T-helper 17 cell (primary cell): ENCODE data around the gene DNPH1. TPM values are rescaled to one million over a fixed set of nuclear protein-coding genes. Genes with fewer than 3 reads are reported as not detected.

Source experiments
- ATAC-seq: fragments of 150-1000 bp; cut with Tn5 transposase; 2 replicates; pipeline ENCODE4 v1.10.0; 2021; ENCODE audit warnings: mild to moderate bottlenecking, moderate library complexity
- DNase-seq, 3 donors: peaks; one replicate each; pipeline versions ENCODE4 v3.0.0 to v3.0.0-alpha.2; 2020 to 2021
- H3K9me3 ChIP-seq: one replicate; pipeline ENCODE4 v1.7.0; 2013; ENCODE audit warnings: low read length, mild to moderate bottlenecking; ENCODE audit not compliant: control insufficient read depth, poor library complexity, severe bottlenecking
- H3K27ac Mint-ChIP-seq: one replicate; pipeline ENCODE4 v1.8.0; 2022; ENCODE audit warnings: mild to moderate bottlenecking, moderate library complexity, mixed read lengths
- H3K27me3 Mint-ChIP-seq: one replicate; pipeline ENCODE4 v1.8.0; 2022; ENCODE audit warnings: mixed read lengths
- H3K36me3 Mint-ChIP-seq: one replicate; pipeline ENCODE4 v1.8.0; 2022; ENCODE audit warnings: low read depth, mixed read lengths
- H3K4me1 Mint-ChIP-seq: one replicate; pipeline ENCODE4 v1.8.0; 2022; ENCODE audit warnings: mild to moderate bottlenecking, mixed read lengths
- H3K4me3 Mint-ChIP-seq: one replicate; pipeline ENCODE4 v1.8.0; 2022; ENCODE audit warnings: mild to moderate bottlenecking, moderate library complexity, mixed read lengths
- total RNA-seq, 4 donors: library from RNA in 2 of 4; stranded (reverse) in 2 of 4; gene quantifications; one replicate each; pipeline ENCODE4 v1.2.3 and lab custom pipeline; 2022 to 2026

DNPH1 gene
- total RNA-seq, 2 donors from 2014 or later: 32.3 to 35.0 TPM

- DNase-seq (no peak), ATAC-seq (peak; percentile 24)
- peaks cover 22% of the 10 kb centered on the region for H3K4me1 Mint-ChIP-seq
- peak overlapping the region; percentile 89 for H3K4me3 Mint-ChIP-seq
- H3K9me3 ChIP-seq: no peaks in the 10 kb centered on the region
- peaks cover 8% of the 10 kb centered on the region for H3K27me3 Mint-ChIP-seq
- peak overlapping the region; percentile 94 for H3K27ac Mint-ChIP-seq
- peaks cover 2% of the 10 kb centered on the region for H3K36me3 Mint-ChIP-seq
Observed at GRCh38 chr6:43246301-43247113, 17.2 kb upstream of the DNPH1 start.

- ATAC-seq (no peak), DNase-seq (no peak)
- Mint-ChIP-seq H3K4me3 (no peak overlapping the region), H3K27ac (no peak overlapping the region), H3K4me1 (peaks cover 16% of the 10 kb centered on the region), H3K27me3 (peaks cover 14% of the 10 kb centered on the region), H3K36me3 (peaks cover 2% of the 10 kb centered on the region)
- H3K9me3 ChIP-seq: no peaks in the 10 kb centered on the region
Observed at GRCh38 chr6:43243664-43244321, 14.5 kb upstream of the DNPH1 start.

DNA sequence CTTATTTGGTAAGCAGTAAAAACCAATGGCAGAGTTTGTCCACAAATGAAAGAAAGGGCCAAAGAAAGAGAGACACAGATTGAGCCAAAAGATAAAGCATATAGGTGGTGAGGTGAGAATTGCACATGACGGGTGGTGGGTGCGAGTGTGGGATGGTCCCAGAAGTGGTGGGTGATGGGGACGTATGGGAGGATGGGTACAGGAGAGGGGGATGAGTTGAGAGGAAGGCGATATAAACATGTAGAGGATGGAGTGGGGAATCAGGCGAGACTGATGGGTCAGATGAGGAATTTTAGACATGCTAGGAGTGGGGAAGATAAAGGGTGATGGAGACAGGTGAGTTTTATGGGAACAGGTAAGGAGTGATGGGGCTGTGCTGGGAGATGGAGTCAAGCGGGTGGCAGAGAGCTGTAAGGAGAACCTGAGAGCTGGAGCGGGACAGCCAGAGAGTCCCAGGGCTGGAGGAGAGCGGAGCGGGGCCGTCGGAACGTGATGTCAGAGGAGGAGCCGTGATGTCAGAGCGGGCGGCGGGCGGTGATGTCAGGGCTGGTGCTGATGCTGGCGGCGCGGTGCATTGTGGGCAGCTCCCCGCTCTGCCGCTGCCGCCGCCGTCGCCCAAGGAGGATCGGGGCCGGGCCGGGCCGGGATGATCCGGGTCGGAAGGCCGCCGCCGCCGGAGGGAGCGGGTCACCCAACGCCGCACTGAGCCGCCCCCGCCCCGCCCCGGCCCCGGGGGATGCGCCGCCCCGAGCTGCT, 13.8 kb upstream of the DNPH1 start, which contains the start of gene TTBK1:
Gene TTBK1, plus strand, starts transcription at position 574 of the 756 bp plus-strand sequence. CDS start 3,180 bp downstream, outside the sequence.
- peaks cover 16% of the 10 kb centered on the region for H3K4me1 Mint-ChIP-seq
- peaks cover 20% of the 10 kb centered on the region for H3K27me3 Mint-ChIP-seq

DNA sequence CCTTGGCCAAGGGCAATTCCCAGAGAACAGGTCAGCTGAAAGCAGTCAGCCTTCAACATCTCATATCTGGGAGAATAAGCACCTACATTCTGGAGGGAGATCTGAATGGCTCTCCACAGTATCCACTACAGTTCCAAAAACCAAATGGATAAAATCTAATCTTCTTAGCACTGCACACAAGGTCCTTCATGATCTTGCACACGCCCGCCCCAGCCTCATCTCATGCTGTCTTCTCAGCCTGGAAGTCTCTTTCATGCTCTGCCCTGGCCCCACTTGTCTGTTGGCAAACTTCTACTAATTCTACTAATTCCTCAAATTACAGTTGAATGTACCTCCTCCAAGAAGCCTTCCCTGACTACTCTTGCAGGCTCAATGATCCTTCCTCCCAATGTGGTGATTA, 12.2 kb upstream of the DNPH1 start:
- H3K27ac Mint-ChIP-seq: no peak overlapping the region
- H3K36me3 Mint-ChIP-seq: peaks cover 2% of the 10 kb centered on the region
- ATAC-seq (no peak), DNase-seq (no peak)
- H3K9me3 ChIP-seq: no peaks in the 10 kb centered on the region
- H3K27me3 Mint-ChIP-seq: peaks cover 36% of the 10 kb centered on the region
- H3K4me1 Mint-ChIP-seq: peaks cover 4% of the 10 kb centered on the region
- H3K4me3 Mint-ChIP-seq: no peak overlapping the region

More for the DNA sequence above, 13.8 kb upstream of the DNPH1 start, which contains the start of gene TTBK1:
- DNase-seq (peak in 2 of 3 donors; percentile 29 to 36), ATAC-seq (no peak)
- H3K9me3 ChIP-seq: no peaks in the 10 kb centered on the region
- H3K36me3 Mint-ChIP-seq: peaks cover 2% of the 10 kb centered on the region
- no peak within 1 kb of the TSS for H3K4me3 Mint-ChIP-seq
- no peak within 1 kb of the TSS for H3K27ac Mint-ChIP-seq

- no peak for ATAC-seq
- Mint-ChIP-seq H3K27ac (no peak overlapping the region), H3K27me3 (peaks cover 39% of the 10 kb centered on the region), H3K4me3 (no peak overlapping the region), H3K36me3 (peaks cover 2% of the 10 kb centered on the region), H3K4me1 (peaks cover under 1% of the 10 kb centered on the region)
- no peaks in the 10 kb centered on the region for H3K9me3 ChIP-seq
- DNase-seq: no peak
Observed at GRCh38 chr6:43240950-43241349, 11.7 kb upstream of the DNPH1 start.

DNA sequence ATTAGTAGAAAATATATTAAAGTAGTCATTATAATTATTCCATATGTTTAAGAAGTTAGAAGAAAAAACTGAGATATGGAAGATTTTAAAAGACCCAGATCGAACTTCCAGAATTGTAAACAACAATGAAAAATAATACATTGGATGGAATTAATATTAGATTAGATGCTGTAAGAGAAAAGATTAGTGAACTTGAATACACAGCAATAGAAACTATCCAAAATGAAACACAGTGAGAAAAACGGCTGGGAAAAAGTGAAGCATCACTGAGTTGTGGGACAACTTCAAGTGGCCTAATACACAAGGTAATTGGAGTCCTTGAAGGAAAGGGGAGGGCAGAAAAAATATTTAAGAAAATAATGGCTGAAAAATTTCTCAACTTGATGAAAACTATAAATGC, 9.8 kb upstream of the DNPH1 start:
- no peaks in the 10 kb centered on the region for H3K9me3 ChIP-seq
- peaks cover 39% of the 10 kb centered on the region for H3K27me3 Mint-ChIP-seq
- no peak overlapping the region for H3K27ac Mint-ChIP-seq
- H3K36me3 Mint-ChIP-seq: peaks cover 2% of the 10 kb centered on the region
- ATAC-seq: no peak
- H3K4me3 Mint-ChIP-seq: no peak overlapping the region
- H3K4me1 Mint-ChIP-seq: no peaks in the 10 kb centered on the region
- no peak for DNase-seq

DNA sequence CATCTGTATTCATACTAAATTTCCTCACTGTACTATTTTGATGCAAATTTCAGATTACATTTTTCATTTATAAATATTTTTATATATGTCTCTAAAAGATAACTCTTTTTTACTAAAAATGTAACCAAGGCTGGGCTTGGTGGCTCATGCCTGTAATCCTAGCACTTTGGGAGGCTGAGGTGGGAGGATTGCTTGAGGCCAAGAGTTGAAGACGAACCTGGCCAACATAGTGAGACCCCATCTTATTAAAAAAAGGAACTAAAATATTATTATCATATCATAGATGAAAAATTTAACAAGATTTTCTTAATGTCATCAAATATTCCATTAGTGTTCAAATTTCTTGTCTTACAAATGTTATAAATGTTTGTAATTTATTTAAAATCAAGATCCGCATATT, 6.6 kb upstream of the DNPH1 start:
- Mint-ChIP-seq H3K4me1 (no peaks in the 10 kb centered on the region), H3K27me3 (peaks cover 48% of the 10 kb centered on the region), H3K27ac (no peak overlapping the region), H3K4me3 (no peak overlapping the region), H3K36me3 (no peaks in the 10 kb centered on the region)
- DNase-seq (no peak), ATAC-seq (no peak)
- H3K9me3 ChIP-seq: no peaks in the 10 kb centered on the region

DNA sequence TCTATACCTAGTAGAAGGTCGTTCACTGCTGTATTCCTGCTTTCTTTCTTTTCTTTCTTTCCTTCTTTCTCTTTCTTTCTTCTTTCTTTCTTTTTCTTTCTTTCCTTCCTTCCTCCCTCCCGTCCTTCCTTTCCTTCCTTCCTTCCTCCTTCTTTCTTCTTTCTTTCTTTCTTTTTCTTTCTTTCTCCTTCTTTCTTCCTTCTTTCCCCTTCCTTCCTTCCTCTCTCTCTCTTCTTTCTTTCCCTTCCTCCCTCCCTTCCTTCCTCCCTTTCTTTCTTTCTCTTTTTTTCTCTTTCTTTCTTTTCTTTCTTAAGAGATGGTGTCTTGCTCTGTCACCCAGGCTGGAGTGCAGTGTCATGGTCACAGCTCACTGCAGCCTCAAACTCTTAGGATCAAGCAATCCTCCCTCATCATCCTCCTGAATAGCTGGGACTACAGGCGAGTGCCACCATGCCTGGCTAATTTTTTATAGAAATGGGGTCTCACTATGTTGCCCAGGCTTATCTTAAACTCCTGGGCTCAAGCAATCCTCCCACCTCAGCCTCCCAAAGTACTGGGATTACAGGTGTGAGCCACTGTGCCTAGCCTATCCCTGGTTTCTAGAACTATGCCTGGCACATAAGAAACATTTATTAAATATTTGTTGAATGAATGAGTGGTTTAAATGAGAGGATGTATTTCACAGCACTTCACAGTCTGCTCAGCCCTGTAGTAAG, 2.6 kb upstream of the DNPH1 start:
- Mint-ChIP-seq H3K27me3 (peaks cover 17% of the 10 kb centered on the region), H3K27ac (no peak overlapping the region), H3K4me3 (no peak overlapping the region), H3K4me1 (peaks cover 13% of the 10 kb centered on the region), H3K36me3 (no peaks in the 10 kb centered on the region)
- no peak for DNase-seq
- no peaks in the 10 kb centered on the region for H3K9me3 ChIP-seq
- no peak for ATAC-seq

DNA sequence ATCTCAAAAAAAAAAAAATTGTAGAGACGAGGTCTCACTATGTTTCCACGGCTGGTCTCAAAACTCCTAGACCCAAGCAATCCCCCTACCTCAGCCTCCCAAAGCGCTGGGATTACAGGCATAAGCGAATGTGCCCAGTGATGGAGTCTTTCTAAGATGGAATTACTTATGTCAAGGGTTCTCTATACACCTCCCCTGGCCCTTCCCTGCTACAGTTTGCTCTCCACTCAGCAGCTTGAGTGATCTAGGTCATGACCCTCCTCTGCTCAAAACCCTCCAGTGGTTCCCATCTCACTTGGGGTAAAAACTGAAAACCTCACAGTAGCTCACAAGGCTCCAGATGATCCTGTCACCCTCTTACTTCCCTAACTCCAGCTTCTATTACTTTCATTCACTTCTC, 1.8 kb upstream of the DNPH1 start:
- no peaks in the 10 kb centered on the region for H3K9me3 ChIP-seq
- ATAC-seq (no peak), DNase-seq (no peak)
- H3K27ac Mint-ChIP-seq: no peak overlapping the region
- no peaks in the 10 kb centered on the region for H3K36me3 Mint-ChIP-seq
- peak overlapping the region; percentile 4 for H3K4me3 Mint-ChIP-seq
- H3K27me3 Mint-ChIP-seq: peaks cover 9% of the 10 kb centered on the region
- peaks cover 13% of the 10 kb centered on the region for H3K4me1 Mint-ChIP-seq

DNA sequence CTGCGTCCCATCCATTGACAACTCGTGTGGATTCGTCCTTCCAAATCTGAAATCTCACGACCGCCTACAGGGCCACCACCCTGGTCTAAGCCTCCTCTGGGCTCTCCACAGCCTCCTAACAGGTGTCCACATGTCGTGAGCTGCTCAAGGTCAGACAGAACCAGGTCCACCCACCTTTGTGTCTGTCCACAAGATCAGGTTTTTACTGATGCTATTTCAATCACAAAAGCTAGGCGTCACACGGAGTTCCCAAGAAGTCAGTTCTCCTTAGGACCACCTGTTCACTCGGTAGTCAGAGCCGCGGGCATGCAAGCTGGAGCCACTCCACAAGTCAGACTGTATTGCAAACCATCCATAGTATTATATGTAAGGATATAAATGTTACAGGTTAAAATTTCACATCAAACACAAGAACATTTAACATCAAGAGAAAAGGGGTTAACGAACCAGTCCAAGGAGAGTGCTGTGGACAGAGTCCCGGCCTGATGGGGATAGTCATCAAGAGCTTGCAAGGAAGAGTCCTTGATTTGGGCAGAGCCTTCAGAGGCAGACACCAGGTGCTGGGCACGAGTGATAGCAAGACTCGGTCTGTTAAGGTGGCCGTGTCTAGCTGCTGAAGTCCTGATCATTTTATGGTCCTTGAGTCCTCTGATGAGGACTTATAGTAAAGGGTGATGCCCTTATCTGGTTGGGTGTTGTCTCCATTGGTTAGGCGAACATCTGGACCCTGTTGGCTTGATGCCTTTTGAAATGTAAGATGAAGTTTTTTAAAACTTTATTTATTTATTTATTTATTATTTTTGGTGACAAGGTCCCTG, 731 bp upstream of the DNPH1 start:
- DNase-seq (no peak), ATAC-seq (no peak)
- H3K36me3 Mint-ChIP-seq: no peaks in the 10 kb centered on the region
- no peaks in the 10 kb centered on the region for H3K9me3 ChIP-seq
- H3K27ac Mint-ChIP-seq: peak overlapping the region; percentile 89
- peaks cover 9% of the 10 kb centered on the region for H3K27me3 Mint-ChIP-seq
- H3K4me3 Mint-ChIP-seq: peak overlapping the region; percentile 94
- H3K4me1 Mint-ChIP-seq: peaks cover 18% of the 10 kb centered on the region

- DNase-seq: no peak
- H3K36me3 Mint-ChIP-seq: peaks cover 2% of the 10 kb centered on the region
- H3K4me1 Mint-ChIP-seq: peaks cover 35% of the 10 kb centered on the region
- no peak for ATAC-seq
- H3K4me3 Mint-ChIP-seq: peak overlapping the region; percentile 33
- H3K27ac Mint-ChIP-seq: peak overlapping the region; percentile 99
- no peaks in the 10 kb centered on the region for H3K9me3 ChIP-seq
- H3K27me3 Mint-ChIP-seq: no peaks in the 10 kb centered on the region
Observed at GRCh38 chr6:43226192-43226851, 3.0 kb downstream of the DNPH1 start.

- peaks cover 5% of the 10 kb centered on the region for H3K36me3 Mint-ChIP-seq
- H3K9me3 ChIP-seq: no peaks in the 10 kb centered on the region
- peaks cover 32% of the 10 kb centered on the region for H3K4me1 Mint-ChIP-seq
- DNase-seq (no peak), ATAC-seq (no peak)
- peak overlapping the region; percentile 80 for H3K4me3 Mint-ChIP-seq
- no peaks in the 10 kb centered on the region for H3K27me3 Mint-ChIP-seq
- H3K27ac Mint-ChIP-seq: peak overlapping the region; percentile 99
Observed at GRCh38 chr6:43223175-43223574, 6.1 kb downstream of the DNPH1 start.
